A549 (cell line): ENCODE measurements around the gene CD82. TPM values are rescaled to one million over a fixed set of nuclear protein-coding genes. Genes with fewer than 3 reads are reported as not detected.
A peak's percentile ranks its signal among the peaks of the same experiment; 100 is the strongest.

Source experiments
- ATAC-seq, 2 experiments: fragments of 200-7000 bp in 1 of 2; fragments of >200 bp in 1 of 2; cut with Nextera tagmentation in 1 of 2; cut with Tn5 transposase in 1 of 2; 3 replicates each; pipeline versions ENCODE4 v1.8.0 to v1.9.1; 2018 to 2020; ENCODE audit warnings: mild to moderate bottlenecking in 1 of 2, moderate library complexity in 1 of 2
- CTCF ChIA-PET: fragments of 300-600 bp; sonication (Branson Sonifier 250); formaldehyde crosslinking; extraction: SDS; loops from one replicate; lab custom pipeline; 2021; ENCODE audit warnings: antibody characterized with exemption, inconsistent platforms; lab: Yijun Ruan, JAX
- POLR2A ChIA-PET: fragments of 350-600 bp; formaldehyde crosslinking; extraction: SDS; loops from one replicate; lab custom pipeline; 2021; ENCODE audit warnings: antibody characterized with exemption, inconsistent platforms; lab: Yijun Ruan, JAX
- DNase-seq, 2 experiments: peaks; one replicate each; pipeline versions ENCODE4 v3.0.0 to v3.0.0-alpha.2; 2011 to 2016; ENCODE audit warnings: low read depth in 1 of 2, low spot score in 1 of 2
- FAIRE-seq: peaks from 2 replicates; lab custom pipeline; 2011; peaks lifted over from hg19 to GRCh38; lab: Jason Lieb, UNC
- H3K27ac ChIP-seq, 2 experiments: fragments of >200 bp; sonication (Bioruptor Twin); formaldehyde crosslinking; 3 replicates each; pipeline ENCODE4 v1.5.1; 2016 to 2017
- H3K4me1 ChIP-seq: fragments of >200 bp; sonication (Bioruptor Twin); formaldehyde crosslinking; 3 replicates; pipeline ENCODE4 v1.6.1; 2016
- H3K4me2 ChIP-seq: fragments of >200 bp; sonication (Bioruptor Twin); formaldehyde crosslinking; 3 replicates; pipeline ENCODE4 v1.6.1; 2016
- H3K4me3 ChIP-seq: fragments of >200 bp; sonication (Bioruptor Twin); formaldehyde crosslinking; 3 replicates; pipeline ENCODE4 v1.5.1; 2016
- H3K9me3 ChIP-seq: fragments of >200 bp; sonication (Bioruptor Twin); formaldehyde crosslinking; 3 replicates; pipeline ENCODE4 v1.6.1; 2016
- CBX2 ChIP-seq: fragments of 200-600 bp; sonication (generic); IDR thresholded peaks from 2 replicates; pipeline ENCODE4 v1.6.1; 2016; ENCODE audit warnings: low read depth, mild to moderate bottlenecking, borderline replicate concordance
- CEBPB ChIP-seq, 2 experiments: fragments of >200 bp in 1 of 2; sonication (Bioruptor Twin) in 1 of 2; formaldehyde crosslinking in 1 of 2; IDR thresholded peaks; 2 replicates each; pipeline ENCODE4 v1.6.1; 2012 to 2016
- EHF ChIP-seq: fragments of 250-450 bp; sonication (Bioruptor Pico); IDR thresholded peaks from 2 replicates; pipeline ENCODE4 v1.5.0; 2020; ENCODE audit warnings: mild to moderate bottlenecking
- EP300 ChIP-seq, 2 experiments: fragments of >200 bp; sonication (Bioruptor Twin); formaldehyde crosslinking; IDR thresholded peaks; 2 replicates in 1 of 2; 3 replicates in 1 of 2; pipeline ENCODE4 v1.6.1; 2016 to 2017
- FOSB ChIP-seq: fragments of 250-450 bp; sonication (Bioruptor Pico); IDR thresholded peaks from 2 replicates; pipeline ENCODE4 v1.5.0; 2020; ENCODE audit warnings: mild to moderate bottlenecking, moderate library complexity
- HMGXB4 ChIP-seq: fragments of 250-450 bp; sonication (Bioruptor Pico); IDR thresholded peaks from 2 replicates; pipeline ENCODE4 v1.5.0; 2021; ENCODE audit warnings: mild to moderate bottlenecking, moderate library complexity, borderline replicate concordance
- HOXA7 ChIP-seq: fragments of 250-450 bp; sonication (Bioruptor Pico); IDR thresholded peaks from 2 replicates; pipeline ENCODE4 v1.5.0; 2020; ENCODE audit warnings: mild to moderate bottlenecking, moderate library complexity
- HOXB5 ChIP-seq: fragments of 250-450 bp; sonication (Bioruptor Pico); IDR thresholded peaks from 2 replicates; pipeline ENCODE4 v1.5.0; 2020; ENCODE audit warnings: mild to moderate bottlenecking, moderate library complexity
- JUN ChIP-seq, 2 experiments: fragments of >200 bp; sonication (Bioruptor Twin); formaldehyde crosslinking; IDR thresholded peaks; 2 replicates in 1 of 2; 3 replicates in 1 of 2; pipeline ENCODE4 v1.6.1; 2016 to 2017
- JUNB ChIP-seq: fragments of >200 bp; sonication (Bioruptor Twin); formaldehyde crosslinking; IDR thresholded peaks from 2 replicates; pipeline ENCODE4 v1.6.1; 2016
- KDM1A ChIP-seq: fragments of 200-600 bp; sonication (generic); IDR thresholded peaks from 2 replicates; pipeline ENCODE4 v1.6.1; 2016; ENCODE audit warnings: low read depth, mild to moderate bottlenecking
- KDM5A ChIP-seq: fragments of 200-600 bp; sonication (generic); IDR thresholded peaks from 2 replicates; pipeline ENCODE4 v1.6.1; 2016; ENCODE audit warnings: antibody characterized with exemption, mild to moderate bottlenecking
- MAFK ChIP-seq: fragments of 450-650 bp; IDR thresholded peaks from 2 replicates; pipeline ENCODE4 v1.6.1; 2014; ENCODE audit not compliant: partially characterized antibody
- NPAS2 ChIP-seq: fragments of 250-450 bp; sonication (Bioruptor Pico); IDR thresholded peaks from 2 replicates; pipeline ENCODE4 v1.8.0; 2022; ENCODE audit warnings: mild to moderate bottlenecking, moderate library complexity, borderline replicate concordance
- NR3C1 ChIP-seq: fragments of >200 bp; sonication (Bioruptor Twin); formaldehyde crosslinking; IDR thresholded peaks from 3 replicates; pipeline ENCODE4 v1.6.1; 2017
- PBX3 ChIP-seq: IDR thresholded peaks from 2 replicates; pipeline ENCODE4 v1.6.1; 2012
- PHF8 ChIP-seq: fragments of 200-600 bp; sonication (generic); IDR thresholded peaks from 2 replicates; pipeline ENCODE4 v1.6.1; 2016; ENCODE audit warnings: low read depth, mild to moderate bottlenecking, antibody characterized with exemption, moderate library complexity, borderline replicate concordance
- POLR2A ChIP-seq: IDR thresholded peaks from 2 replicates; pipeline ENCODE4 v1.6.1; 2012; ENCODE audit warnings: mild to moderate bottlenecking, low read length
- RFX5 ChIP-seq: fragments of 450-650 bp; IDR thresholded peaks from 2 replicates; pipeline ENCODE4 v1.7.1; 2014; ENCODE audit warnings: antibody characterized with exemption, mild to moderate bottlenecking, moderate library complexity
- RNF2 ChIP-seq: fragments of 200-600 bp; sonication (generic); IDR thresholded peaks from 2 replicates; pipeline ENCODE4 v1.6.1; 2016; ENCODE audit warnings: low read depth, mild to moderate bottlenecking, antibody characterized with exemption, moderate library complexity, borderline replicate concordance
- ZC3H11A ChIP-seq: fragments of 450-650 bp; IDR thresholded peaks from 2 replicates; pipeline ENCODE4 v1.6.1; 2014; ENCODE audit warnings: antibody characterized with exemption, mild to moderate bottlenecking
- WGBS: methylation state at CpG from one replicate; pipeline ENCODE4 v1.1.6; 2017; ENCODE audit errors: missing lambda C conversion rate; 5-methylcytosine and 5-hydroxymethylcytosine counted together
- polyA plus RNA-seq, 4 experiments: library from polyadenylated mRNA; depleted of rRNA in 3 of 4; stranded (reverse); fragments of >200 nt; fragmentation: RNase III in 1 of 4; extraction: RNeasy Plus Mini Kit Qiagen cat#74134 plus additional on column Dnase treatment in 1 of 4; gene quantifications; 2 replicates in 3 of 4; 3 replicates in 1 of 4; pipeline ENCODE4 v1.2.3, GENCODE V29; 2011 to 2017
- TF ChIP-seq, protein P1 (sequence below): fragments of 450-650 bp; IDR thresholded peaks from 2 replicates; pipeline ENCODE4 v1.6.1; 2014; ENCODE audit warnings: antibody characterized with exemption
- TF ChIP-seq, protein P2 (sequence below): IDR thresholded peaks from 2 replicates; pipeline ENCODE4 v1.6.1; 2012; ENCODE audit warnings: low read depth, borderline replicate concordance
- TF ChIP-seq, protein P3 (sequence below): fragments of >200 bp; sonication (Bioruptor Twin); formaldehyde crosslinking; IDR thresholded peaks from 2 replicates; pipeline ENCODE4 v1.6.1; 2016
- TF ChIP-seq, protein P4 (sequence below): fragments of >200 bp; sonication (Bioruptor Twin); formaldehyde crosslinking; IDR thresholded peaks from 3 replicates; pipeline ENCODE4 v1.6.1; 2016

The CD82 gene
- polyA plus RNA-seq, 2 of the 4 experiments (the other 2 are of a cell fraction) = 2.8 to 3.2 TPM

DNA sequence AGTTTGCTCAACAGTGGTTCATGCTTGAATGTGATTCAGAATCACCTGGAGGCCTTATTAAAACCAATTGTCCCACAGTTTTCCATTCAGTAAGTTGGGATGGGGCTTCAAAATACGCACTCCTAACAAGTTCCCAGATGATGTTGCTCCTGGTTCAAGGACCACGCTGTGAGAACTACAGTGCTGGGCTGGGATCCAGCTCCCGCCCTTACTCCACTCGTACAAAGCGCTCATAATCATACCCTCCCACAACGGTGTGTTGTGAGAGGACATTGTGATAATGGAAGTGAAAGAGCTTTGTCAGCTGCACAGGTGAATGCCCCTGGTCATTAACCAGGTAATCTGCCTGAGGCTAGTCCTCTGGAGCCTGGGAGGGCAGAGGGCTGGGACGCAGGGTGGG, 1.3 kb upstream of the CD82 start:
- no peak for FAIRE-seq
- ATAC-seq = no peak
- DNase-seq = no peak
- Histone ChIP-seq H3K4me2 (peak overlapping the region; percentile 95), H3K9me3 (no peaks in the 10 kb centered on the region), H3K4me3 (no peak overlapping the region; the same call in 2 of the 3 replicates), H3K27ac (peak overlapping the region; percentile 81 to 84), H3K4me1 (peaks cover 18% of the 10 kb centered on the region)
- CTCF ChIA-PET = interaction anchor here (0.6 to 27.1 kb wide), 6 partner anchors 8 to 1890 kb away, joined by 3 to 865 read pairs (median 6); no protein-coding TSS in a partner anchor
- TF ChIP-seq CEBPB (IDR thresholded peaks at IDR 0.05) (no peak), JUNB (no peak), NPAS2 (CRISPR knock-in tag) (no peak), ZC3H11A (no peak), RNF2 (no peak), JUN (IDR thresholded peaks at IDR 0.05) (no peak), RFX5 (no peak), FOSB (CRISPR knock-in tag) (no peak), HOXB5 (CRISPR knock-in tag) (no peak), HOXA7 (CRISPR knock-in tag) (no peak), EHF (no peak), NR3C1 (no peak), EP300 (IDR thresholded peaks at IDR 0.05) (no peak), HMGXB4 (no peak), PHF8 (no peak), KDM5A (no peak)
- TF ChIP-seq, protein P1, sequence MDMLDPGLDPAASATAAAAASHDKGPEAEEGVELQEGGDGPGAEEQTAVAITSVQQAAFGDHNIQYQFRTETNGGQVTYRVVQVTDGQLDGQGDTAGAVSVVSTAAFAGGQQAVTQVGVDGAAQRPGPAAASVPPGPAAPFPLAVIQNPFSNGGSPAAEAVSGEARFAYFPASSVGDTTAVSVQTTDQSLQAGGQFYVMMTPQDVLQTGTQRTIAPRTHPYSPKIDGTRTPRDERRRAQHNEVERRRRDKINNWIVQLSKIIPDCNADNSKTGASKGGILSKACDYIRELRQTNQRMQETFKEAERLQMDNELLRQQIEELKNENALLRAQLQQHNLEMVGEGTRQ = no peak
- TF ChIP-seq, protein P2, sequence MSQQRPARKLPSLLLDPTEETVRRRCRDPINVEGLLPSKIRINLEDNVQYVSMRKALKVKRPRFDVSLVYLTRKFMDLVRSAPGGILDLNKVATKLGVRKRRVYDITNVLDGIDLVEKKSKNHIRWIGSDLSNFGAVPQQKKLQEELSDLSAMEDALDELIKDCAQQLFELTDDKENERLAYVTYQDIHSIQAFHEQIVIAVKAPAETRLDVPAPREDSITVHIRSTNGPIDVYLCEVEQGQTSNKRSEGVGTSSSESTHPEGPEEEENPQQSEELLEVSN = no peak
- TF ChIP-seq, protein P3, sequence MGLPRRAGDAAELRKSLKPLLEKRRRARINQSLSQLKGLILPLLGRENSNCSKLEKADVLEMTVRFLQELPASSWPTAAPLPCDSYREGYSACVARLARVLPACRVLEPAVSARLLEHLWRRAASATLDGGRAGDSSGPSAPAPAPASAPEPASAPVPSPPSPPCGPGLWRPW = no peak
- TF ChIP-seq, protein P4, sequence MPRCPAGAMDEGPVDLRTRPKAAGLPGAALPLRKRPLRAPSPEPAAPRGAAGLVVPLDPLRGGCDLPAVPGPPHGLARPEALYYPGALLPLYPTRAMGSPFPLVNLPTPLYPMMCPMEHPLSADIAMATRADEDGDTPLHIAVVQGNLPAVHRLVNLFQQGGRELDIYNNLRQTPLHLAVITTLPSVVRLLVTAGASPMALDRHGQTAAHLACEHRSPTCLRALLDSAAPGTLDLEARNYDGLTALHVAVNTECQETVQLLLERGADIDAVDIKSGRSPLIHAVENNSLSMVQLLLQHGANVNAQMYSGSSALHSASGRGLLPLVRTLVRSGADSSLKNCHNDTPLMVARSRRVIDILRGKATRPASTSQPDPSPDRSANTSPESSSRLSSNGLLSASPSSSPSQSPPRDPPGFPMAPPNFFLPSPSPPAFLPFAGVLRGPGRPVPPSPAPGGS = no peak
- 93% methylated on average over 7 of the region's 7 CpGs for WGBS
- POLR2A ChIA-PET = interaction anchor here (0.9 to 1.5 kb wide), 2 partner anchors 30 to 43 kb away, joined by 3 to 4 read pairs; no protein-coding TSS in a partner anchor

DNA sequence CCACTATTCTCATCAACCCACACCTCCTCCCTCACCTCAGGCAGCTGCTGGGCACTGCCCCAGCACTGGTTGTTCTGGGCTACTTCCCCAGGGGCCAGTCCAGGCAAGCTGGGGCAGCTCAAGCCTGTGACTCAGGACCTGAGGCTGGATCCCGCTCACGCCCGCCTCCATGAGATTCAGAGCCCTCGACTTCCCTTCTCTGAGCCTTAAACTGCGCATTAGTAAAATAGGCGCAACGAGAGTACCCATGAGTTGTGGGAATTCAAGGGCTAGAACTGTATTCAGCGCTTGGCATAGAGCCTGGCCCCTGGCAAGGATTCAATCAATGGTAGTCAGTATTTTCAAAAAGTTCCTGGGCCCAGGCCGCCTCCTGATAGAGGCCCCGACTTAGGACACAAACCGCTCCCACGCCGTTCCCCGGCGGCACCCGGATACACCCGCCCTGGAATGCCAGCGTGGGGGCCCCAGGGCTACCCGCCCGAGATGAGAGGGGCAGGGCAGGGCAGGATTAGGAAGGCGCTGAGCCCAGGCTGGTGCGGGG, 723 bp upstream of the CD82 start:
- FAIRE-seq (no peak), ATAC-seq (peak; percentile 55), DNase-seq (peak in 1 of 2 experiments; percentile 35)
- CTCF ChIA-PET = interaction anchor here (0.6 to 27.1 kb wide), 6 partner anchors 8 to 1890 kb away, joined by 3 to 865 read pairs (median 4); no protein-coding TSS in a partner anchor
- Histone ChIP-seq H3K9me3 (no peaks in the 10 kb centered on the region), H3K4me2 (peak overlapping the region; percentile 95), H3K27ac (peak overlapping the region; percentile 81 to 84), H3K4me1 (peaks cover 19% of the 10 kb centered on the region), H3K4me3 (peak overlapping the region; percentile 55)
- TF ChIP-seq, protein P4 = no peak
- TF ChIP-seq CEBPB (IDR thresholded peaks at IDR 0.05) = no peak
- TF ChIP-seq KDM1A = no peak
- no peak for TF ChIP-seq PBX3
- no peak for TF ChIP-seq HOXA7 (CRISPR knock-in tag)
- peak; percentile 68; the same call in 1 of the 2 replicates for TF ChIP-seq PHF8
- no peak for TF ChIP-seq HMGXB4
- no peak for TF ChIP-seq EP300 (IDR thresholded peaks at IDR 0.05)
- TF ChIP-seq, protein P1 = no peak
- TF ChIP-seq CBX2 = no peak
- TF ChIP-seq MAFK = no peak
- peak; percentile 23; the same call in 1 of the 2 replicates for TF ChIP-seq POLR2A
- TF ChIP-seq JUN (IDR thresholded peaks at IDR 0.05) = 0 out of 5 replicates have a peak, but pooled peaks of 1 of the 2 experiments have one; percentile 42
- 18% methylated on average over 9 of the region's 22 CpGs for WGBS
- POLR2A ChIA-PET = interaction anchor here (0.7 to 1.5 kb wide), 8 partner anchors 11 to 48 kb away, joined by 3 to 8 read pairs (median 4); no protein-coding TSS in a partner anchor
